ENCODE data around the gene CDPF1.

CDPF1 gene

DNA sequence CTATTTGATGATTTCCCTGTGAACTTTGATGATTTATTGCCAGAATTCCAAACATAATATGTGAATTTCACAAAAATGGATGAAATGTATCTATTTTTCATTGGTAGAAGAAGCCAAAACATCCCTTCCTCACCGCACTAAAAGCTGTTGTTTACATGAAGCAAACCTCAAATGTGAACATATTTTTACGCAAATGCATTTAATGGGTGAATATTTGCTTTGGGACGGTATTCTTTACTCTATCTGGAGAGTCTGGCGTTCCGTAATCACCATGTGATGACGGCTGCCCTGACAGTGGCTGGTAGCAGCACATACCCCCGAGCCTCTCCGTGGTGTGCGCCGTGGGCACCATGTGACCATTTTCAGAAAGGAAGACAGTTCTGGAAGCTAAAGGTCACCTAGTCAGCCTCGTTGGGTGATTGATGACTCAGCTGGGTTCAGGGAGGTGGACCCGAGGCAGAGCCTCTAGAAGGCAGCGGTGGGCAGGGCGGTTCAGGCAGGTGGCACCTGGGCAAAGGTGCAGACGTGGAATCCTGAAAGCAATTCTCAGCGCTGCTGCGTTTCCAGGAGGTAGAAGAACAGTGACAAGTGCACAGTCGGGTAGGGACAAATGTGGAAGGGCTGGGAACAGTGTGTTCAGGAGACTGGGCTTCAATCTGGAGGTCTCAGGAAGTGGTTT lies 54.5 kb downstream of the CDPF1 start:
- H3K4me3 ChIP-seq (ENCODE audit: low read depth, low read length) = no peak overlapping the region
- TF ChIP-seq, protein P1, sequence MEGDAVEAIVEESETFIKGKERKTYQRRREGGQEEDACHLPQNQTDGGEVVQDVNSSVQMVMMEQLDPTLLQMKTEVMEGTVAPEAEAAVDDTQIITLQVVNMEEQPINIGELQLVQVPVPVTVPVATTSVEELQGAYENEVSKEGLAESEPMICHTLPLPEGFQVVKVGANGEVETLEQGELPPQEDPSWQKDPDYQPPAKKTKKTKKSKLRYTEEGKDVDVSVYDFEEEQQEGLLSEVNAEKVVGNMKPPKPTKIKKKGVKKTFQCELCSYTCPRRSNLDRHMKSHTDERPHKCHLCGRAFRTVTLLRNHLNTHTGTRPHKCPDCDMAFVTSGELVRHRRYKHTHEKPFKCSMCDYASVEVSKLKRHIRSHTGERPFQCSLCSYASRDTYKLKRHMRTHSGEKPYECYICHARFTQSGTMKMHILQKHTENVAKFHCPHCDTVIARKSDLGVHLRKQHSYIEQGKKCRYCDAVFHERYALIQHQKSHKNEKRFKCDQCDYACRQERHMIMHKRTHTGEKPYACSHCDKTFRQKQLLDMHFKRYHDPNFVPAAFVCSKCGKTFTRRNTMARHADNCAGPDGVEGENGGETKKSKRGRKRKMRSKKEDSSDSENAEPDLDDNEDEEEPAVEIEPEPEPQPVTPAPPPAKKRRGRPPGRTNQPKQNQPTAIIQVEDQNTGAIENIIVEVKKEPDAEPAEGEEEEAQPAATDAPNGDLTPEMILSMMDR (conservative IDR thresholded peaks at IDR 0.05; ENCODE audit: low read depth, low read length) = no peak
- no peak for DNase-seq (ENCODE audit: low read depth)
